Stimulated activated CD4-positive, alpha-beta T cell treated with anti-CD3 and anti-CD28 coated beads, Interleukin-12 subunit alpha, Interleukin-12 subunit beta, amount 100 ng/mL, for 24 hours (primary cell): ENCODE data around the gene PTPRU.
"Not testable (repeated sequence)": the region's sequence is repeated elsewhere in the genome, so short reads cannot be mapped to it uniquely, and the experiment has no call there.

ENCODE experiments used
- DNase-seq, 2 experiments: peaks; one replicate each; pipeline ENCODE4 v3.0.0-alpha.2; 2020; ENCODE audit warnings: low read depth in 2 of 2

Gene PTPRU

DNA sequence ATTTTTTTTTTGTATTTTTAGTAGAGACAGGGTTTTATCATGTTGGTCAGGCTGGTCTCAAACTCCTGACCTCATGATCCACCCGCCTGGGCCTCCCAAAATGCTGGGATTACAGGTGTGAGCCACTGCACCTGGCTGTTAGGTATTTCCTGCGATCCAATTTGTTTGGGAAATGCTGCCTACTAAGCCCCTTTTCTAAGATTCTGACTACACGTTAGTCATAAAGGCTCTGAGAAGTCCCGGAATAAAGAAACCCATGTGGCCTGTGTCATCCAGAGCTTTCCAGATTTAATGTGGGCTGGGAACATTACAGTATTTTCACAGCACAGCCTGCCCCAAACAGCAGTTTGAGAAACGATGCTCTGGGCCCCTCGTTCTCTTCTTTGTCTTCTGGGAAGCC lies 14.1 kb upstream of the PTPRU start:
- DNase-seq = not testable (repeated sequence)

DNA sequence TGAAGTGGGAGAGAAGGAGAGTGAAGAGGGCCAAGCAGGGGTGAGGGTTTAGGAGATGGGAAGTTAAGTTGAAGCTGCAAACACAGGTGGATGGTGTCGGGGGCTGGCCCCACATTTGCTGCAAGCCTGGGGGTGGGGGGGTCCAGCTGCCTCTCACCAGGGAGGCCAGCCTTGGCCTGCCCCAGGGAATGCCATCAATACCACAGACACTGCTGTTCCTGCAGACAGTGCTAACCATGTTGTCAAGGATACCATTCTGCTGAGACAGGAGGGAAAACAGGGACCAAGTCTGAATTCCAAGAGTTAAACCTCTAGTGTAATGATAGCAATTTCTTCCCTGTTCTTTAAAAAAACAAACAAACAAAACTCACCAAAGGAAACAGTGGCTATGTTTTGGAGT lies 13.6 kb upstream of the PTPRU start:
- no peak for DNase-seq

DNA sequence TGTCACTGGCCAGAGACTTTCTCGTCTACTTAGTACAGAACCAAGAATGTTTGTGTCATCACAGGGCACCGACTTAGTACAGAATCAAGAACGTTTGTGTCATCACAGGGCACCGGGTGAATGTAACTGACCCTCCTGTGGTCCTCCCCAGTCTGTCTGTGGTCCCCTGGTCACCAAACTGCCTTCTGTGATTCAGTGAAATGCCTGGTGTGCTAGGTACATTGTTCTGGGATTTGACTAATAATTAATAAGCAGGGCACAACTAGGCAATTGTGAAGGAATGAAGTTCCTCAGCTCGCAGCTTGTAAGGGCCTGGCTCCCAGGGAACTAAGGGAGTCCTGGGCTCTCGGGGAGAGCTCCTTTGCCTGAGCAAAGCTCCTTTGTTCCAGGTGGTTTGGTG lies 12.8 kb upstream of the PTPRU start:
- DNase-seq = no peak

DNA sequence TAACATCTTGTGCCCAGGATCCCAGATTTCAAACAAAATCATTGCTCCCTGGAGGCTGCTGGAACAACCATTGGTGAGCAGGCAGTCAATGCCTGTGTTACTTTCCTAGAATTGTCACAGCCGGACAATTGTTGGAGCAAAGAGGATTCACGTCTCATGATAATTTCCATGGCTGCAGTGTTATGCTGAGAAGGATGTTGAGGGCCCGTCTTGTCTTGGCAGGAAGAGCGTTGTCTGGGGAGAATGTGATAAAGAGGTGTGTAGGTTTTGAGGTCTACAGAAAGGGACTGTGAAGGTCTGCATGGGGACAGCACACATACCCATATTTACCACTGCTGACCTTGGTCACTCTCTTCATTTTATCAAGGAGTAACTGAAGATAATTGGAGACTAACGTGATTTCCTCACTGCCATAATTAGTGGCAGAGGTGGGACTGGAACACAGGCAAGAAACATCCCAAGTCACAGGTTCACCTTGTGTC lies 11.9 kb upstream of the PTPRU start:
- DNase-seq = no peak

DNA sequence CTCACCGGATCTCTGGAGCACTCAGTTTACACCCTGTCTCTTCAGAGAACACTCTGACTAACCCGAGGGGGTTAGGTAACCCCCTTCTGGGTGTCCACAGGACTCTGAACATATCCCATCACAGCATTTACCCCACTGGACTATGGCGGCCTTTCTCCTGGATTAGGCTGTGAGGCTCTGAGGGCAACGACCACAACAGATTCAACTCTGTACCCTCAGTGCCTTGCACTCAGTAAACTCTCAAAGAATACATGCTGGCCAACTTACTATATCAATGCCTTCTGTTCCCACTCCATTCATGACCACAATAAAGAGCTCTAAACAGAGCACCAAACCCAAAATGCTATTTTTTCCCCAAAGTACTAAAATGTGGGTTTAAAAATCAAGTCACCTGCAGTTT lies 11.0 kb upstream of the PTPRU start:
- DNase-seq = no peak

DNA sequence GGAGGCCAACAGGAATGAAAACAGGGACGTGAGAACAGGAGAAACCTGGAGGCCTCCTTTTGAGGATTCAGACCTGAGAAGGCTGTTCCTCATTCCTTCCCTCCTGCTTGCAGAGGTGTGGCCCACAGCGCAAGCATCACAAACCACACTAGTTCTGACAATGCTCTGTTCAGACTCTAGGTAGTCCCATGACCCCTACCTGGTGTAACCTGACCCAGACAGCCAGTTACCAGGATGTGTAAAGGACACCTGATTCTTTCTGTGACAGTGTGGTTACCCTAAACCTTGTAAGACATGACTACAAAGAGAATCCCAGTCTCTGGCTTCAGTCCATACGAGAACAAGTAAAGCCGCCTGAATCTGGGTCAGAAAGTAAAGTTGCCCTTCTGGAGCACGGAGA lies 8.8 kb upstream of the PTPRU start:
- DNase-seq = no peak

DNA sequence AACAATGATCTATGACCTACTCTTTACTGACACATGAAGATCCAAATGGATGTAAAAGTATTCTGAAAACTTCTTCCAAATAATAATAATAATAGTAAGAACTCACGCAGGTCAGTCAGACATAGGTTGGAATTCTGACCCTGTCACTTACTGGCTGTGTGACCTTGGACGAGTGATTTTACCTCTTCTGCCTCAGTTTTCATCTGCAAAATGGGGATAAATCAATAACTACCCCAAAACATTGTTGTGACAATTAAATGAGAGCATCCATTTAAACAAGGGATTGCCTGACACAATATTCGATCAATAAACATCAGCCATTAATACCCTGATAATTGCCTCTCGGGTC lies 6.1 kb upstream of the PTPRU start:
- DNase-seq = no peak

DNA sequence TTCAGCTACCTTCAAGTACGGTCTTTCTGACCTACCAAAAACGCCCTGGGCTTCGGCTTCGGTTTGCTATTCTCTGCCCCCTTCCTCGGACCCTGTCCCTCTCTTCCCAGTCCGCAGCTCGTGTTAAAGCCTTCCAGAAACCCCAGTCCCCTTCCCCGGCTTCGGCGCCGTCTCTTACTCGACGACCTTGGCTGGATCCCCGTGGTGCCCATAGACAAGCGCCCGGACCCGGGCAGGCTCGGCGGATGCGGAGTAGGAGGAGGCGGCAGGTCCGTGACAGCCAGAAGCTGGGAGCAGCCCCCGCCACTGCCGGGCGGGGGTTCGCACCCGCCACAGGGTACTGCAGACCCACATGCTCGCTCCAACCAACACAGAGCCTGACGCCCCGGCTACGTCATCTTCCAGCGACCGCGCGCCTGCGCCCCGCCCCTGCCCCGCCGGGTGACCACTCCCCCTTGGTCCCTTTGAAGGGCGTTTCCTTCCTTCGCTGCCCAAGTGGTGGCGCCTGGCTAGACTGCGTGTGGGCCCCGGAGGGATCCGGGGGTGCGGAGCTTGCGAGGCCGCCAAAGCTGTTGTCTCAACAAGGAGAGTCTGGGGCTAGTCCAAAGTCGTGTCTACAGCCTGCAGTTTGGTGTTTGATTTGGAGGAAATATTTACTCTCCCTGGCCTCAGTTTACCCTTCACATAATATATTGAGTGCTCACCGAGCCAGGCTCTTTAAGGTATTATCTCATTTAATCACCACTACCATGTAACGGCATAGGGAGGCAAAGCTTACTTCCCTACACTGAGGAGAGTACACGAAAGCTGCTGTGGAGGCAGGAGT lies 5.6 kb upstream of the PTPRU start, which contains the start of gene MECR:
Gene MECR, minus strand, starts transcription at position 382 of the 826 bp plus-strand sequence. Its CDS starts 28 bp downstream, at position 354.
- peak; percentile 94 to 95 for DNase-seq

DNA sequence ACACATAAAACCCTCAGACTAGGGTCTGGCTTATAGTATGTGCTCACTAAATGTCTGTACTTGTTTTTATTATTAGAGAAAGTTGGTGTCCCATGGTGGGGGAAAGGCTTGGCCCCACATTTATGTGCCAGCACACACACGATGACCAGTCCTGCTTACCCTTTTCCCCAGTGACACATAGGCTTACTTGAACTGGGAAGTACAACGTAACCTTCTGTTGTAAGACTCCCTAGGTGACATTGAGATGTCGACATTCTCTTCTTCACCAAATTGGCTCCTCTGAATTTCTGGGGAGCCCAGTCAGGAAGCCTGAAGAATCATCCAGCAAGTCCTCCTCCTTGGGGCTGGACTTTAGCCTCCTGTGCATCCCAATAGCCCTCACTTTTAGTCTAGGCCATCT lies 3.9 kb upstream of the PTPRU start:
- DNase-seq = no peak

DNA sequence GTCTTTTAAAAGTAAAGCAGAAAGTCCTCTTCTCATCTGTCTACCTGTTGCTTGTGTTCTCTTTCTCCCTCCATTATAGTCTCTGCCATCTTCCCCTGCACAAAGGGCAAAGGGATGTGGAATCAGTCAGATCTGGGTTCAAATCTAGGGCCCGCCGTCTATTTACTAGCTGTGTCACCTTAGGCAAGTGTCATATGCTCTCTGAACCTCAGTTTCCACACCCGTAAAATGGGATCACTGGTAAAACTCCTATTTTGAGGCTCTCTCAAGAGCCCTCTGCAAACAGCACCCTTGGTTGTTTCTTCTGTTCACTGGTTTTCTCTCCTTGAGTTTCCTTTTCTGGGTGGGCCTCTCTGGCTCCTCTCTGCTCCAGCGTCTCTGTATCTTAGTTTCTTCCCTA lies 2.6 kb upstream of the PTPRU start:
- DNase-seq = no peak

DNA sequence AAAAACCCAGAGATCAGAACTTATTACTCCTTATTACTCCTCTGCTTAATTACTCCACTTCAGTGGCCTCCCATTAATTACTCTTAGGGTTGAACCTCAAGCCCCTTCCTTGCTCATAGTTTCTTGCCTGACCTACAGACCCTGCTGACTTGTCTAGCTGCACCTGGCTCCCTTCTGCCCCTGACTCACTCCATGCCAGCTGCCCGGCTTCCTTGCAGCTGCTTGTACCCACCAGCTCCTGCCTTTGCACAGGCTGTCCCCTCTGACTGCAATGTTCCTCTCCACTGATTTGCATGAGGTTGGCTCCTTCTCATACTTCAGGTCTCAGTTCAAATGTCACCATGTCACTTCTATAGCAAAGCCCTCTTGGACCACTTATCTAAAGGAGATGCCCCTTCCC lies 1.9 kb upstream of the PTPRU start:
- DNase-seq = no peak

DNA sequence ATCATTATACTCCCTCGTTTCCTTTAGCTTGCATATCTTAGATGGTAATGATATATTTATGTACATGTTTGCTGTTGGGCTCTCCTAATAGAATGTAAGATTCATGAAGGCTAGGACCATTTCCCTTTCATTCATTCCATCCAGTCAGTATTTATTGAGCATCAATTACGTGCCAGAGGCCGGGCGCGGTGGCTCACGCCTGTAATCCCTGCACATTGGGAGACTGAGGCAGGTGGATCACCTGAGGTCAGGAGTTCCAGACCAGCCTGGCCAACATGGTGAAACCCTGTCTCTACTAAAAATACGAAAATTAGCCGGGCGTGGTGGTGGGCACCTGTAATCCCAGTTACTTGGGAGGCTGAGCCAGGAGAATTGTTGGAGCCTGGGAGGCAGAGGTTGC lies 1.4 kb upstream of the PTPRU start:
- DNase-seq = not testable (repeated sequence)

DNA sequence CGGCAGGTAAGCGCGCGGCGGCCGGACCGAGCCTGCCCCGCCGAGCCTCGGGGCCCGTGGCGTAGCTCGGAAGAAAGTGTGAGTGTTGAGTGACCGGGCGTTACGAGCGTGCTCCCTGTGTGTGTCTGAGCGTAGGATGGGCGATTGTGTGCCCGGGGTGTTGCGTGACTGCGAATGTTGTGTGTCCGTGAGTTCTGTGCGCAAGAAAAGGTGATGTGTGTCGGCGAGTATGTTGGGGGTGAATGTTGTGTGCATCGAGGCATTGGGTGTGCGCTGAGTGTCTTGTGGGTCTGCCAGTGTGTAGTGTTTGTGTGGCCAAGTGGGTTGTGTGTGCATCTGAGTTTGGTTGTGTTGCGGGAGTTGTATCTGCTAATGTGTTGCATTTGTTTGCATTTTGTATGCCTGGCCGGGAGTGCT lies 398 bp downstream of the PTPRU start:
- no peak for DNase-seq

DNA sequence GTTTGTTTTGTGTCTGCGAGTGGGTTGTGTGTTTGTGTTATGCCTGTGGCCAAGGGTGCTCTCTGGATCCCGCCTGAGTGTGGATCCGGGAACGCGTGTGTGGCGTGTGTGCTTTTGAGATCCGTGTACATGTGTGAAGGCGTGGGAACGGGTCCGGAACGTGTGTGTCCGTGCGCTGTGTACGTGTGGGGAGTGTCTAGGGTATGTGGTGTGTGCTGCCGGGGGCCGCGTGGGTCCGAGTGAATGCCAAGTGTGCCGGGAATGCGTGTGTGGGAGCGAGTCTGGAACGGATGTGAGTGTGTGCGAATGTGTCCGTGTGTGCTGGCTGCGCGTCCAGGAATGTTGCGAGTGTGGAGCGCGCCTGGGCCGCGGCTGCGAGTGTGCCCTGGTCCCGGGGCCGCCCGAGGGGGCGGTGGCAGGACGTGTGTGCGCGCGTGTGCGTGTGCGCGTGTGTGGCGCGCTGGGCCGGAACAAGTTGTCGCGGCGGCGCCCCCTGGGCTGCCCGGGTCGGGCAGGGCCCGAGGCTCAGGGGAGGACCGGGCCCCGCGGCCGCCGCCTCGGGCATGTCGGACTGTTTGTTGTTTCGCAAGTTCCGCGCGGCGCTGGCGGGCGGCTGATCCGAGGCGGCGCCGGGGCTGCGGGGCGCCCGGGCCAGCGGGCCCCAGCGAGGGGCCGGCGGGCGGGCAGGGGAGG lies 953 bp downstream of the PTPRU start:
- DNase-seq = peak in 1 of 2 experiments; percentile 8

DNA sequence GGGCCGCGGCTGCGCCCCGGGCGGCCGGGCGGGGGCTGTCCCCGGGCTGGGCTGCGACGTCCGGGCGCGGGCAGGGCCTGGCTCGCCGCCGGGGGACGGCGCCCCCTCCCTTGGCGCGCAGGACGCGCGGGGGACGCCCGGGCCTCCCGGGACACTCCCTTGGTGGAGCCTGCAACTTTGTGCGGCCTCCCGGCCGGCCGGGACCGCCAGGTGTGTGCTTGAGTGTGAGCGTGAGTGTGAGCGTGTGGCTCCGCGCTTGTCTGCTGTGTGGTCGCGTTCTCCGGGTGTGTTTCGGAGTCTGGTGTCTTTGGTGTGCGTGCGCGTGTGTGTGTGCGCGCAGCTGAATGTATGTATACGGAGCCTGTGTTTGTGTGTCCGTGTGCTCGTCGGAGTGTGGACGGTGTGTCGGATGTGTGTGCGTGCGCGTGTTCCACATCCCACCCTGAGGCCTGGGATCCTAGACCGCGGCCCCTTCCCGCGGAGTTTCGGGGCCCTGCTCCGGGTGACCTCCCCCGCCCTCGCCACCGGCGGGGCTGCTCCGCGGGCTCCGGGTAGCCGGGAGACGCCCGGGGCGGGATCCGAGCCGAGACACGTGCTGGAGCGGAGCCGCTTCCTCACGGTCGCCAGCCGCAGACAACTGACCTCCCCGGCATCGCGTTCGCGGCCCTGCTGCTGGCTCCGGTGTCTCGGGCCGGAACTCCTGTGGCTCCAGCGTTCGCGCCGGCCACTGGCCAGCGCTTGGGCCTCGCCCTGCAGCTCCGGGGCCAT lies 1.7 kb downstream of the PTPRU start:
- no peak for DNase-seq

DNA sequence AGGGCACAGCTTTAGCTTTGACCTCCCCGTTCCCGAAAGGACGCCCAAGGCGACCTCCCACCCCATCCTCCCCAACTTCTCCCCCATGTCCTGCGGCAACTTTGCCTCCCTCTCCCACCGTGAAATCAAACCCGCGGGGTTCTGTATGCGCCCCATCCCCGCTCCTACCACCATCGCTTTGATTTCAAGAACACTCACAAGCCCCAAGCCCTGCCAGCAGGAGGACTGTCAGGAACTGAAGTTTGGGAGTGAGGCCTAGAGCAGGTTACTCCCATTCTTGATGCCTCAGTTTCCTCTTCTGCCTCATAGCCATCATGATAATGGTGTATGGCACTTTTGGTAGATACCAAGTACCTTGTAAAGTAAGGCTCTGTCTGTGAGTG lies 2.3 kb downstream of the PTPRU start:
- no peak for DNase-seq

DNA sequence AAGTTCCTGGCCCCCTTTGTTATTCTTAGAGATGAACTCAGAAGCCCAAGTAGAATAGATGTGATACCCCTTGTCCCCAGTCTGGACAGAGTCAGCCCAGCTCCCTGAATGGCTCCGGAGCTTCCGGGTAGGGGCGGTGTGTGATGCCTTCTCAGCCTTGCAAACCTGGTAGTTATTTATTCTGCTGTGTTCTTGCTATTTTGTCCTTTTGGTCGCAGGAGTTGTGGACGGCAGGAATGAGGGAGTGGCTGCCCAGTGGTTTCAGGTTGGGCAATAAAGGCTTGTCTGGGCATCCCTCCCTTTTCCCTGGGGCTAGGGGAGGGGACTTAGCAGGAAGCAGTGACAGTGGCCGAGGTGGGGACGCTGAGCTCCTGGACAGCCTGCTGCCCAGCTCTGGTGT lies 2.8 kb downstream of the PTPRU start:
- no peak for DNase-seq

DNA sequence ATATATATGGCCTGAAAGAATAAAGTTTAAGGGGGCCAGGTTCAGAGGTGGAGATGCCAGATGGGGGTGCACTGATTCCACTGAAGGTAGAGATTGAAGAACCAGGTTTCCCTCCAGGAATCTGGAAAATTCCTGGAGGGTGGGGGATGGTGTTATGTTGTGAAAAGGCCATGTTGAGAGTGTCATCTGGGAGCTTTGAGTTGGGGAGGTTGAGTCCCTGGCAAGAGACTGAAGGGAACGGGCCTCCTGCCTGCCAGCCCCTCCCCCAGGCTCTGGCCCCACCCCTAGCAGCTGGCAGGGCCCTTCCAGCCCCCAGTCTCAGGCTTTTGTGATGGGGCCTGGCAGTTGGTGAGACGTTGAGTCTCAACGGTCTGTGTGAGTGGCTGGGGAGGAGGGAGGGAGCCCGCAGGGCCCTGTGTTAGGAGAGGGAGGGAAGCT lies 4.1 kb downstream of the PTPRU start:
- DNase-seq = no peak

DNA sequence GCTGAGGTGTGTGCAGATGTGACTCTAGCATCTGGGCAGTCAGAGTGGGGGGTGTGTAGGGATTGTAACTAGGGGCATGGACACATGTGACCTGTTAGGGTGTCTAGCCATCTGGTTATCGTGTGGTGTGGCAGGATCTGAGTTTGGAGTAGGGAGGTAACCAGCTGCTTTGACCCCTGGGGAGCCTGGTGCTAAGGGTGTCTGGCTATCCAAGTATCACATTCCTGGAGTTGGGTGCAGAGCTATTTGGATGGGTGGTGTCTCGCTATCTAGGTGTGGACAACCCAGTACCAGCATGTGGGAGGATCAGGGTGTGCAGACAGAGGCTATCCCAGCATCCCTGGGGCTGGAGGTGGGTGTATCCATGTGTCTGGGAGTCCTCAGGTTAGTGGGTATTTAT lies 4.7 kb downstream of the PTPRU start:
- no peak for DNase-seq

DNA sequence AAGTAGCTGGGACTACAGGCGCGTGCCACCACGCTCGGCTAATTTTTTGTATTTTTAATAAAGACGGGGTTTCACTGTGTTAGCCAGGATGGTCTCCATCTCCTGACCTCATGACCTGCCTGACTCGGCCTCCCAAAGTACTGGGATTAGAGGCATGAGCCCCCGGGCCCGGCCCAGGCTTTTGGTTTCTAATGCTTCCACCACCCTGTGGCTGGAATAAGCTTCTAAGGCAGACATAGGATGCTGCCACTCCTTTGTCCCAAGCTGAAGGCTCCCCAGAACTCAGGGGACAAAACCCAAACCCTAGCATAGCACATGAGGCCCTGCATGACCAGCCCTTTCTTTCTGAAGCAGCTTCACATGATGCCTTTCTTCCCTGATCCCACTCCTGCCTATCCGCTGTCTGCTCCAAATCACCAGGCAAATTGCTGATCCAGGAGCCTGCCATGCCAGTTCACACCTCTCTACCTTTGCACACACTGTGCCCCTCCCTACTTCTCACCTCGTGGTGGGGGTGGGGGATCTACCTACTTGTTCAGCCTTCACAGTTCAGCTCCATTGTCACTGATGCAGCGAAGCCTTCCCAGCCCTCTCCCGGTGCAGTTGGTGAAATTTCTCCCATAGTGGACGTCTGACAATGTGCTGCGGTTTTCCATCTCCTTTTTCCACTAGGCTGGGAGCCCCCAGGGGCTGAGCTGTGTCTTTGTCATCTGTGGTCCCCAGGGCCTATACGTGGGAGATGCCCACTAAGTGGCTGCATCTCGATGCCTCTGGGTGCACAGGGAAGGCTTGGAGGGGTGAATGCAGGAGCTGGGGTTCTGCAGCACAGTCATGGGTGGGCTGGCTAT lies 6.9 kb downstream of the PTPRU start:
- no peak for DNase-seq

DNA sequence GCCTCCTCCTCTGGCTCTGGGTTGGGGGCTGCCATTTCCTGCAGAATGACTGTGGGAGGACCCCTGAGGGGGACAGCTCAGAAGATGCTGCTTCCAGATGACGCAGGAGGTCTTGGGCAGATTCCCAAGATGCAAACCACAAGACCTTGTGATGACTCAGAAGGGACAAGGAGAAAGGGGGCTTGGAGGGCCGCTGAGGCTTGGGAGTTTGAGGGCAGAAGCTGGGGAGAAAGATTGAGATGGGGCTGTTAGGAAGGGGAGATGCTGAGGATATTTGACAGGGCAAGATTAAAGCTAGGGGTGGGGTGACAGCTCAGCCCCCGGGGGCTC lies 7.5 kb downstream of the PTPRU start:
- no peak for DNase-seq

DNA sequence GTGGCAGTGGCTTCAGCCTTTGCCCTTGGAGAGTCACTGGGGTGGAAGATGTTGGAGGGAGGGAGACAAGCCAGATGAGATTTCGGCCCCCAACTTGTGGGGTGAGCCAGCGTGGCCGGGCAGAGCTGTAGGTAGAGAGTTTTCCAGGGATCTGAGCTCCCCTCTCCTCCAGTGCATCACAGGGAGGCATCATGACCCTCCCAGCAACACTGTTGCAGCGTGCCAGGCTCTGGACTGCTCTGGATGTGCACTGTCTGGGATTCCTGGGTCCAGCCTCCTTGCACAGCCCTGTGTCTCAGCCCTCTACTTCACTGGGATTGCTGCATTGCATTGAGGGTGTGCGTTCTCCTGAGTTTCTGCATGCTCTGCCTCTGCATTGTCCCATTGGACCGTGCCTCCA lies 8.9 kb downstream of the PTPRU start:
- no peak for DNase-seq
